Keratinocyte (primary cell): ENCODE measurements around the gene PLAAT3. TPM values are rescaled to one million over a fixed set of nuclear protein-coding genes. Genes with fewer than 3 reads are reported as not detected.

Experiments used
- DNase-seq: peaks from one replicate; pipeline ENCODE4 v3.0.0-alpha.2; 2011; ENCODE audit warnings: low read depth, missing footprints, low spot score
- FAIRE-seq: peaks from 2 replicates; lab custom pipeline; 2011; peaks lifted over from hg19 to GRCh38; lab: Jason Lieb, UNC
- H2AFZ ChIP-seq: 2 replicates; pipeline ENCODE4 v1.6.0; 2012; ENCODE audit warnings: low read length, control low read depth, inconsistent platforms; ENCODE audit not compliant: control insufficient read depth
- H3K27ac ChIP-seq: 2 replicates; pipeline ENCODE4 v1.5.1; 2011; ENCODE audit warnings: low read length; ENCODE audit not compliant: control insufficient read depth, insufficient read depth
- H3K27me3 ChIP-seq: 3 replicates; pipeline ENCODE4 v1.6.0; 2011; ENCODE audit warnings: low read length; ENCODE audit not compliant: control insufficient read depth, insufficient read depth; ENCODE audit errors: extremely low read depth
- H3K36me3 ChIP-seq, 2 experiments: 2 replicates in 1 of 2; 3 replicates in 1 of 2; pipeline ENCODE4 v1.5.1; 2011; ENCODE audit warnings: low read length in 2 of 2, mild to moderate bottlenecking in 1 of 2; ENCODE audit not compliant: control insufficient read depth in 2 of 2, insufficient read depth in 2 of 2; ENCODE audit errors: extremely low read depth in 1 of 2
- H3K4me1 ChIP-seq: 3 replicates; pipeline ENCODE4 v1.5.1; 2011; ENCODE audit warnings: low read length; ENCODE audit not compliant: control insufficient read depth, insufficient read depth; ENCODE audit errors: extremely low read depth
- H3K4me2 ChIP-seq: 3 replicates; pipeline ENCODE4 v1.6.0; 2011; ENCODE audit warnings: low read depth, low read length; ENCODE audit not compliant: control insufficient read depth, insufficient read depth; ENCODE audit errors: extremely low read depth
- H3K4me3 ChIP-seq, 3 experiments: fragments of 200-600 bp in 1 of 3; sonication (generic) in 1 of 3; 2 replicates in 2 of 3; 3 replicates in 1 of 3; pipeline ENCODE4 v1.5.1; 2011 to 2016; ENCODE audit warnings: low read length in 3 of 3, mild to moderate bottlenecking in 3 of 3, control low read depth in 2 of 3, inconsistent platforms in 1 of 3, low read depth in 1 of 3, mixed read lengths in 1 of 3, mixed run types in 1 of 3, moderate library complexity in 1 of 3; ENCODE audit not compliant: control insufficient read depth in 2 of 3, insufficient read depth in 2 of 3; ENCODE audit errors: extremely low read depth in 1 of 3
- H3K79me2 ChIP-seq: 2 replicates; pipeline ENCODE4 v1.6.0; 2012; ENCODE audit warnings: low read length; ENCODE audit not compliant: control insufficient read depth, insufficient read depth
- H3K9ac ChIP-seq: 3 replicates; pipeline ENCODE4 v1.6.0; 2011; ENCODE audit warnings: low read length; ENCODE audit not compliant: control insufficient read depth, insufficient read depth; ENCODE audit errors: extremely low read depth
- H3K9me1 ChIP-seq: 3 replicates; pipeline ENCODE4 v1.6.0; 2011; ENCODE audit warnings: low read length; ENCODE audit not compliant: control insufficient read depth, insufficient read depth; ENCODE audit errors: extremely low read depth
- H3K9me3 ChIP-seq: 2 replicates; pipeline ENCODE4 v1.5.1; 2012; ENCODE audit warnings: low read depth, low read length; ENCODE audit not compliant: control insufficient read depth
- H4K20me1 ChIP-seq: 3 replicates; pipeline ENCODE4 v1.6.0; 2011; ENCODE audit warnings: low read length; ENCODE audit not compliant: control insufficient read depth, insufficient read depth; ENCODE audit errors: extremely low read depth
- EZH2 ChIP-seq: IDR thresholded peaks from one replicate; pipeline ENCODE4 v1.6.1; 2012; ENCODE audit warnings: inconsistent platforms, mild to moderate bottlenecking, low read length, moderate library complexity
- dilution Hi-C: fragments of 300-500 bp; cut with MboI; formaldehyde crosslinking; loops from one replicate; pipeline ENCODE4 v1.7.0; 2020; ENCODE audit warnings: low sequenced_read_pairs; ENCODE audit not compliant: extremely low pct_ligation_motif_present
- polyA plus RNA-seq, 5 experiments: library from polyadenylated mRNA; depleted of rRNA in 3 of 5; stranded (reverse) in 3 of 5; stranded (forward) in 1 of 5; unstranded in 1 of 5; fragments of >200 nt; gene quantifications; 1 replicate in 1 of 5; 2 replicates in 3 of 5; 3 replicates in 1 of 5; pipeline versions ENCODE4 v1.2.1 to v1.2.3, GENCODE V29; 2011 to 2012; ENCODE audit warnings: missing spikeins in 2 of 5, low read depth in 1 of 5, low replicate concordance in 1 of 5
- TF ChIP-seq, protein P1 (sequence below), 3 experiments: IDR thresholded peaks in 1 of 3; conservative IDR thresholded peaks in 1 of 3; optimal IDR thresholded peaks in 1 of 3; 2 replicates in 2 of 3; 3 replicates in 1 of 3; pipeline versions ENCODE3 to v1.5.1; 2011; ENCODE audit warnings: low read length in 3 of 3, mild to moderate bottlenecking in 3 of 3, moderate library complexity in 2 of 3, control low read depth in 1 of 3, inconsistent platforms in 1 of 3; ENCODE audit not compliant: insufficient read depth in 2 of 3; ENCODE audit errors: extremely low read depth in 1 of 3

PLAAT3 gene
- polyA plus RNA-seq, 1 donor (not counting 4 experiments of a cell fraction or from before 2014, with no cell fraction given) = 0.20 TPM

DNA sequence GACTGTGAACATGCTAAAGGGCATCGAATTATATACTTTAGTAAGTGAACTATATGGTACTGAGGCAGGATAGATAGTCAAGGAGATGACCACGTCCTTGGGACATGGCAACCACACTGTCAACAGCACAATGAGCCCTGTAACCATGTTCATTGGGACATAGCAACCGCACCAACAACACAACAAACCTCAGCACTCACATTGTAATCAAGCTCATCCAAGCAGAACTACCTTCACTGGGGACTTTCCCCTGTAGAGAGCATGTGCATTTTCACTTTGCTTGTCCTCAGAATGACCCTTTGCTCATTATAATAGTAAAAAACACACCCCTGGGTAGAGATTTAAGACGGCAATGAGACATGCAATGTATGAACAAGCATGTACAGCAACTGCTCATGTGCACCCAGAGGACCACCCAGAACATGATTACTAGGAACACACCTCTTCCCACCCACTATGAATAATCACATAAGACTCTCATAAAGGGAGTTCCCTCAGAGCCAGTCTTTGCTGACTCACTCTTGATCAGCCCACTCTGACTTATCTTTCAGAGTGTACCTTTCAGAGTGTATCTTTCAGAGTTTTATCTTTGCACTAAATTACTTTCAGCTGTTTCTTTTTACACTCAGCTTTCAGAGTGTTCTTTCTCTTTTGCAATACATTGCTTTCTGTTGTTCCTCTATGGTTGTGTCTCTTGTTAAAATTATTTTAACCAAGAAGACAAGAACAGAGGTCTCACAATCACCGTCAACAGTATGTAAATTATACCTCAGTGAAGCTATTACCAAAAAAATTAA lies 47.0 kb downstream of the PLAAT3 start:
- H3K4me2 ChIP-seq = peak overlapping the region; percentile 92
- TF ChIP-seq EZH2 = no peak
- TF ChIP-seq, protein P1, sequence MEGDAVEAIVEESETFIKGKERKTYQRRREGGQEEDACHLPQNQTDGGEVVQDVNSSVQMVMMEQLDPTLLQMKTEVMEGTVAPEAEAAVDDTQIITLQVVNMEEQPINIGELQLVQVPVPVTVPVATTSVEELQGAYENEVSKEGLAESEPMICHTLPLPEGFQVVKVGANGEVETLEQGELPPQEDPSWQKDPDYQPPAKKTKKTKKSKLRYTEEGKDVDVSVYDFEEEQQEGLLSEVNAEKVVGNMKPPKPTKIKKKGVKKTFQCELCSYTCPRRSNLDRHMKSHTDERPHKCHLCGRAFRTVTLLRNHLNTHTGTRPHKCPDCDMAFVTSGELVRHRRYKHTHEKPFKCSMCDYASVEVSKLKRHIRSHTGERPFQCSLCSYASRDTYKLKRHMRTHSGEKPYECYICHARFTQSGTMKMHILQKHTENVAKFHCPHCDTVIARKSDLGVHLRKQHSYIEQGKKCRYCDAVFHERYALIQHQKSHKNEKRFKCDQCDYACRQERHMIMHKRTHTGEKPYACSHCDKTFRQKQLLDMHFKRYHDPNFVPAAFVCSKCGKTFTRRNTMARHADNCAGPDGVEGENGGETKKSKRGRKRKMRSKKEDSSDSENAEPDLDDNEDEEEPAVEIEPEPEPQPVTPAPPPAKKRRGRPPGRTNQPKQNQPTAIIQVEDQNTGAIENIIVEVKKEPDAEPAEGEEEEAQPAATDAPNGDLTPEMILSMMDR (optimal IDR thresholded peaks at IDR 0.05 in 1 of 3, IDR thresholded peaks at IDR 0.05 in 1 of 3, conservative IDR thresholded peaks at IDR 0.05 in 1 of 3; ENCODE audit: extremely low read depth in 1 of 3, insufficient read depth in 2 of 3, low read length in 3 of 3) = no peak
- peak overlapping the region; percentile 99 for H3K27ac ChIP-seq
- peak overlapping the region in 2 of 3 experiments; percentile 24 to 32 for H3K4me3 ChIP-seq
- peaks cover 37% of the 10 kb centered on the region for H3K4me1 ChIP-seq
- H4K20me1 ChIP-seq = no peaks in the 10 kb centered on the region
- dilution Hi-C loops = no loop called here
- no peaks in the 10 kb centered on the region for H3K79me2 ChIP-seq
- DNase-seq (peak; percentile 95), FAIRE-seq (peak; percentile 70)
- H3K9me3 ChIP-seq = no peaks in the 10 kb centered on the region
- H3K9me1 ChIP-seq = no peaks in the 10 kb centered on the region
- peak overlapping the region; percentile 71 for H2AFZ ChIP-seq
- H3K27me3 ChIP-seq = no peaks in the 10 kb centered on the region
- H3K9ac ChIP-seq = peak overlapping the region; percentile 74
- no peaks in the 10 kb centered on the region for H3K36me3 ChIP-seq

DNA sequence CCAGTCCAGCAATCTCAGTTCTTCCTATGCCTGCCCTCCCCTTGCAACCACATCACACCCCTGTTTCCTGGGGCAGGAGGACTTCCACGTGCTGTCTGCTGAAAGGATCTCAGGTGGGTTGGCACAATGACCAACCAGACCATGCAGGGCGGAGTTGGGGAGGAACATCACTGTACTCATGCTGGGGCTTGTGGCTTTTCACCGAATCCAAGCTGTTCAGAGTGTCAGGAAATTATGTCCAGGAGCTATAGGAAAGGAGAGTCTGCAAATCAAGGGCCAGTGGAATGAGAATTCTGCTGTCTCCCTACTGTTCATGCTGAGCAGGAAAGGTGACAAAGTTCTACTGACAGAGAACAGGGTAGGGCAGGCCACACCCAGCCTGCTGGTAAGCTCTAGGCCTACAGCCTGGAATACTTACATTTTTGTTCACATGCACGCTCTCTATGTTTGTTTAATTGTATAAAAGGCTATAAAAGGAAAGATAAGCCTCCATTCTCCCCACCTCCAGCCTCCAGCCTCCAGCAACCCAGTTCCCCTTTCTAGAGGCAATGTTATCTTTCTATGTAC lies 49.4 kb downstream of the PLAAT3 start:
- peak overlapping the region; percentile 99 for H3K27ac ChIP-seq
- no peaks in the 10 kb centered on the region for H4K20me1 ChIP-seq
- FAIRE-seq (peak; percentile 32), DNase-seq (peak; percentile 53)
- no peak for TF ChIP-seq EZH2
- TF ChIP-seq, protein P1 (optimal IDR thresholded peaks at IDR 0.05 in 1 of 3, IDR thresholded peaks at IDR 0.05 in 1 of 3, conservative IDR thresholded peaks at IDR 0.05 in 1 of 3; ENCODE audit: extremely low read depth in 1 of 3, insufficient read depth in 2 of 3, low read length in 3 of 3) = no peak
- peak overlapping the region; percentile 40 for H3K9ac ChIP-seq
- peak overlapping the region; percentile 66 for H3K4me2 ChIP-seq
- H3K9me3 ChIP-seq = no peaks in the 10 kb centered on the region
- H3K36me3 ChIP-seq = no peaks in the 10 kb centered on the region
- H3K4me3 ChIP-seq = no peak overlapping the region
- H2AFZ ChIP-seq = peak overlapping the region; percentile 61
- dilution Hi-C loops = no loop called here
- H3K79me2 ChIP-seq = no peaks in the 10 kb centered on the region
- H3K9me1 ChIP-seq = no peaks in the 10 kb centered on the region
- H3K27me3 ChIP-seq = no peaks in the 10 kb centered on the region
- H3K4me1 ChIP-seq = peaks cover 48% of the 10 kb centered on the region
